ENCODE measurements around the gene BLOC1S1. TPM values are rescaled to one million over a fixed set of nuclear protein-coding genes. Genes with fewer than 3 reads are reported as not detected.

The BLOC1S1 gene
- total RNA-seq, 6 experiments from 2014 or later = 81.8 to 175 (median 99.0) TPM

DNA sequence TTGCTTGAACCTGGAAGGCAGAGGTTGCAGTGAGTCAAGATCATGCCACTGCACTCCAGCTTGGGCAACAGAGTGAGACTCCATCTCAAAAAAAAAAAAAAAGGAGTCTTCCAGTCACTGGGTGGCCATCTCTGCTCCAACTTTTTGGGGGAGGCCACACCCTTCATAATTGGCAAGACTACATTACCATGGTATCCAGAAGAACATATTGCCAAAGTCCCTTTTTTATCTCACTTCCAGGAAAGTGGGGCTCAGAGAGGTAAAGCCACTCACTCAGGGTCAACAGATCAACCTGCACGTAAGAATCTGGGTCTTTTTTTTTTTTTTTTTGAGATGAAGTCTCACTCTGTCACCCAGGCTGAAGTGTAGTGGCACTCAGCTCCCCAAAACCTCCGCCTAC is 18.0 kb downstream of the BLOC1S1 start:
- no peak for ATAC-seq
- peaks cover 0 to 18% (median 0%) of the 10 kb centered on the region in 4 donors for H3K4me1 ChIP-seq
- WGBS (ENCODE audit: insufficient coverage, low coverage, low lambda C conversion rate, missing lambda C conversion rate) = 69% methylated on average over 2 of the region's 2 CpGs
- TF ChIP-seq POLR2A (IDR thresholded peaks at IDR 0.05) = no peak
- TF ChIP-seq, protein P1, sequence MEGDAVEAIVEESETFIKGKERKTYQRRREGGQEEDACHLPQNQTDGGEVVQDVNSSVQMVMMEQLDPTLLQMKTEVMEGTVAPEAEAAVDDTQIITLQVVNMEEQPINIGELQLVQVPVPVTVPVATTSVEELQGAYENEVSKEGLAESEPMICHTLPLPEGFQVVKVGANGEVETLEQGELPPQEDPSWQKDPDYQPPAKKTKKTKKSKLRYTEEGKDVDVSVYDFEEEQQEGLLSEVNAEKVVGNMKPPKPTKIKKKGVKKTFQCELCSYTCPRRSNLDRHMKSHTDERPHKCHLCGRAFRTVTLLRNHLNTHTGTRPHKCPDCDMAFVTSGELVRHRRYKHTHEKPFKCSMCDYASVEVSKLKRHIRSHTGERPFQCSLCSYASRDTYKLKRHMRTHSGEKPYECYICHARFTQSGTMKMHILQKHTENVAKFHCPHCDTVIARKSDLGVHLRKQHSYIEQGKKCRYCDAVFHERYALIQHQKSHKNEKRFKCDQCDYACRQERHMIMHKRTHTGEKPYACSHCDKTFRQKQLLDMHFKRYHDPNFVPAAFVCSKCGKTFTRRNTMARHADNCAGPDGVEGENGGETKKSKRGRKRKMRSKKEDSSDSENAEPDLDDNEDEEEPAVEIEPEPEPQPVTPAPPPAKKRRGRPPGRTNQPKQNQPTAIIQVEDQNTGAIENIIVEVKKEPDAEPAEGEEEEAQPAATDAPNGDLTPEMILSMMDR (IDR thresholded peaks at IDR 0.05) = no peak
- intact Hi-C loops (cut with DNase I) = no loop called here
- no peaks in the 10 kb centered on the region for H3K36me3 ChIP-seq
- H3K27me3 ChIP-seq = no peaks in the 10 kb centered on the region
- H3K27ac ChIP-seq = no peak overlapping the region
- H3K9me3 ChIP-seq = no peaks in the 10 kb centered on the region
- H3K4me3 ChIP-seq = no peak overlapping the region
- DNase-seq = no peak

DNA sequence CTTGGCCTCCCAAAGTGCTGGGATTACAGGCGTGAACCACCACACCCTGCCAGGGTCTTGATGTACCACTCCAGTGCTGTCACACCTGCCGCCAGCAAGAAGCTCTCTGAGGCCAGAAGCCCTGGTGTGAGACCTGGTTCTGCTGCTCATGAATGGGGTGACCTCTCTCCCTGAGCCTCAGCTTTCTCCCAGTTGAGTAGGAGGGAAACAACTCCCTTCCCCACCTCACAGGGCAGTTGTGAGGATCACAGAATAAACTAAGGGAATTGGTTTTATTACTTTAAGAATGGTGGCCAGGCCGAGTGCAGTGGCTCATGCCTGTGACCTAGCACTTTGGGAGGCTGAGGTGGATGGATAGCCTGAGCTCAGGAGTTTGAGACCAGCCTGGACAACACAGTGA is 18.7 kb downstream of the BLOC1S1 start:
- Histone ChIP-seq H3K4me1 (peaks cover 0 to 18% (median 0%) of the 10 kb centered on the region in 4 donors), H3K4me3 (no peak overlapping the region), H3K36me3 (no peaks in the 10 kb centered on the region), H3K27me3 (no peaks in the 10 kb centered on the region), H3K9me3 (no peaks in the 10 kb centered on the region), H3K27ac (no peak overlapping the region)
- whole genome bisulfite sequencing (ENCODE audit: insufficient coverage, low coverage, low lambda C conversion rate, missing lambda C conversion rate) = 90% methylated on average over 2 of the region's 3 CpGs
- intact Hi-C loops (cut with DNase I) = no loop called here
- ATAC-seq (no peak), DNase-seq (no peak)
- TF ChIP-seq, protein P1 (IDR thresholded peaks at IDR 0.05) = no peak
- no peak for TF ChIP-seq POLR2A (IDR thresholded peaks at IDR 0.05)

DNA sequence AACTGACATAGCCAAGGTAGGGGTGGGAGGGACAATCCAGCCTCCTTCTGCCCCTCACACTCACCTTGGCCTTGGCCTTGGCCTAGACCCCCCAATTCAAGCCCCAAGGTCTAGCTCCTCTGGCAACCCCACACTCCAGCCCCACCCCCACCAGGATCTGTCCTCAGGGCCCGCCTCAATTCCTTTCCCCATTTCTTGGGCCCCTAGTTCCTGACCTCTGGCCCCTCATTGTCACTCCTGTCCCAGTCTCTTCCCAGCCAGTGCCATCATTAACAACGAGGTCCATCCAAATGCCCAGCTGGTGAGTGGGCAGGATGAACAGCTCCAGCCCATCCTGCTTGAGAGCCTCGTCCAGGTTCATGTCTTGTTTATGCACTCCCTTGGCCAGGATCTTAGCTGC is 20.2 kb downstream of the BLOC1S1 start:
- no peak for DNase-seq
- Histone ChIP-seq H3K27ac (no peak overlapping the region), H3K4me1 (peaks cover 0 to 9% (median 0%) of the 10 kb centered on the region in 4 donors), H3K4me3 (no peak overlapping the region), H3K27me3 (no peaks in the 10 kb centered on the region), H3K9me3 (no peaks in the 10 kb centered on the region), H3K36me3 (no peaks in the 10 kb centered on the region)
- TF ChIP-seq, protein P1 (IDR thresholded peaks at IDR 0.05) = no peak
- no peak for TF ChIP-seq POLR2A (IDR thresholded peaks at IDR 0.05)
- 54% methylated on average over 3 of the region's 3 CpGs for WGBS (ENCODE audit: insufficient coverage, low coverage, low lambda C conversion rate, missing lambda C conversion rate)
- no peak for ATAC-seq
- intact Hi-C loops (cut with DNase I) = no loop called here

DNA sequence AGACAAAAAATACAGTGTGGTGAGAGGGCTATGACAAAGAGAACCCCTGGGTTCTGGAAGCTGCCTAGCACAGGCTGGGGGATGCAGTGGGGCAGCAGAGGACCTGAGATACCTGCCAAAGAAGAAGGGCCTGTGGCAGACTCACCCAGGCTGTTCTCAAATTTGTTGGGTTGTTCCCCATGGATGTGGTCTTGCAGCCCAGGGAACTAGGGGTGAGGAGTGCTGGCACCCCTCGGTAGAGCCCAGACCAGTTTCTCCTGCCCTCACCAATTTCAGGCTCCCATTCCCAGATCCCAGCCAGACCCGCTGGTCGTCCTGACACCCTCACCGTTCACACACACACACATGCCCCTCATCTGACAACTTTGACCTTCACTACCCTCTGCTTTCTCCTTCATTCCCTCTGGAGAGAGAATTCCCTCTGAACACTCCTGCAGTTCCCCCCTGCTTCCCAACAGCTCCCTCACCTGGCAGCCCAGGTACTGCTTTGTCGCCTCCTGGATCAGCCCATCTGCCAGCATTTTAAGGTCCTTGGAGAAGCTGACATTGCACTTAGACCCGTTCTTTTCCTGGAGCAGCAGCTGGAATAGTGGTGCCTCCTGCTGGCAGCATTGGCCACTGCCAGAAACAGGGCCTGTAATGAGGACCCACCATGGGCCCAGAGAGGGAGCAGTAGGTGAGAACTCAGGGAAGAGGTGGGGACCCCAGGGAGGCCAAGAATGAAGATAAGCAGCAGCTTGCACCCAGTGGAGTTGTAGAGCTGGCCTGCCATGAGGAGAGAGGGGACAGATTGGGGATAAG is 21.1 kb downstream of the BLOC1S1 start:
- Histone ChIP-seq H3K4me3 (no peak overlapping the region), H3K27me3 (no peaks in the 10 kb centered on the region), H3K4me1 (peaks cover 0 to 9% (median 0%) of the 10 kb centered on the region in 4 donors), H3K27ac (no peak overlapping the region), H3K36me3 (no peaks in the 10 kb centered on the region), H3K9me3 (no peaks in the 10 kb centered on the region)
- no peak for TF ChIP-seq POLR2A (IDR thresholded peaks at IDR 0.05)
- TF ChIP-seq, protein P1 (IDR thresholded peaks at IDR 0.05) = peak; percentile 77 to 81 (median 80)
- intact Hi-C loops (cut with DNase I) = no loop called here
- 8% methylated on average over 5 of the region's 6 CpGs for WGBS (ENCODE audit: insufficient coverage, low coverage, low lambda C conversion rate, missing lambda C conversion rate)
- DNase-seq (peak; percentile 59 to 77 (median 69)), ATAC-seq (peak; percentile 75 to 85 (median 78))

Data from right lobe of liver (tissue), 6 donors.